Endodermal cell (in vitro differentiated cells): ENCODE measurements around the gene BYSL. TPM values are rescaled to one million over a fixed set of nuclear protein-coding genes. Genes with fewer than 3 reads are reported as not detected.

Experiments
- DNase-seq: peaks from one replicate; pipeline ENCODE4 v3.0.0-alpha.2; 2017
- H3K27ac ChIP-seq: 2 replicates; pipeline ENCODE4 v1.5.1; 2013; ENCODE audit warnings: mild to moderate bottlenecking, low read depth, low read length, moderate library complexity
- H3K27me3 ChIP-seq: 2 replicates; pipeline ENCODE4 v1.6.1; 2013; ENCODE audit warnings: mild to moderate bottlenecking, low read length, moderate library complexity; ENCODE audit not compliant: insufficient read depth, control insufficient read depth, poor library complexity, severe bottlenecking
- H3K36me3 ChIP-seq: 2 replicates; pipeline ENCODE4 v1.7.0; 2013; ENCODE audit warnings: mild to moderate bottlenecking, low read length, moderate library complexity; ENCODE audit not compliant: control insufficient read depth, insufficient read depth
- H3K4me1 ChIP-seq: one replicate; pipeline ENCODE4 v1.7.0; 2013; ENCODE audit warnings: low read length; ENCODE audit not compliant: control insufficient read depth, insufficient read depth
- H3K4me3 ChIP-seq: 2 replicates; pipeline ENCODE4 v1.5.1; 2013; ENCODE audit warnings: mild to moderate bottlenecking, low read length, moderate library complexity
- H3K9ac ChIP-seq: 2 replicates; pipeline ENCODE4 v1.6.1; 2013; ENCODE audit warnings: mild to moderate bottlenecking, low read length, moderate library complexity; ENCODE audit not compliant: poor library complexity, severe bottlenecking; ENCODE audit errors: extremely low read depth
- H3K9me3 ChIP-seq: 2 replicates; pipeline ENCODE4 v1.6.1; 2013; ENCODE audit warnings: mild to moderate bottlenecking, low read length, moderate library complexity; ENCODE audit not compliant: control insufficient read depth
- H3K27ac Mint-ChIP-seq: 2 replicates; pipeline ENCODE4 v1.8.0; 2020; ENCODE audit warnings: mixed read lengths
- H3K27me3 Mint-ChIP-seq: 2 replicates; pipeline ENCODE4 v1.8.0; 2021; ENCODE audit warnings: mild to moderate bottlenecking, mixed read lengths; ENCODE audit not compliant: insufficient read depth
- H3K36me3 Mint-ChIP-seq: 2 replicates; pipeline ENCODE4 v1.8.0; 2020; ENCODE audit warnings: low read depth, mixed read lengths
- H3K4me1 Mint-ChIP-seq: 2 replicates; pipeline ENCODE4 v1.8.0; 2020; ENCODE audit warnings: mixed read lengths
- H3K4me3 Mint-ChIP-seq: 2 replicates; pipeline ENCODE4 v1.8.0; 2020; ENCODE audit warnings: mild to moderate bottlenecking, moderate library complexity, mixed read lengths
- H3K9me3 Mint-ChIP-seq: 2 replicates; pipeline ENCODE4 v1.8.0; 2020; ENCODE audit warnings: mild to moderate bottlenecking, mixed read lengths
- CTCF ChIP-seq: fragments of 200-600 bp; sonication (generic); conservative IDR thresholded peaks from 2 replicates; pipeline ENCODE4 v1.5.0; 2021; ENCODE audit warnings: antibody characterized with exemption, mild to moderate bottlenecking
- WGBS, 2 experiments: methylation state at CpG; one replicate each; pipeline versions ENCODE4 v1.1.5 to v1.1.7; 2013; ENCODE audit warnings: missing lambda C conversion rate in 2 of 2, mixed read lengths in 1 of 2; ENCODE audit not compliant: insufficient coverage in 1 of 2, insufficient read length in 1 of 2; 5-methylcytosine and 5-hydroxymethylcytosine counted together
- total RNA-seq, 2 donors: library from RNA; stranded (reverse); fragmentation: NEBNext Ultra II Directional in 1 of 2; extraction: Animal tissue kit (Norgen Biotek cat#: 25700) in 1 of 2; gene quantifications; 2 replicates in 1 of 2; 3 replicates in 1 of 2; pipeline ENCODE4 v1.2.1, GENCODE V29; 2021

Gene BYSL
- total RNA-seq, 2 donors from 2014 or later: 29.4 to 36.3 TPM

GRCh38 chr6:41938590-41939175 is 17.4 kb downstream of the BYSL start:
- H3K4me1 ChIP-seq: peaks cover 3% of the 10 kb centered on the region
- peak; percentile 50 for DNase-seq
- H3K4me3 ChIP-seq: no peak overlapping the region
- no peaks in the 10 kb centered on the region for H3K9me3 Mint-ChIP-seq
- H3K27me3 ChIP-seq: no peaks in the 10 kb centered on the region
- peaks cover 10% of the 10 kb centered on the region for H3K36me3 Mint-ChIP-seq
- peaks cover 14% of the 10 kb centered on the region for H3K27me3 Mint-ChIP-seq
- no peak for TF ChIP-seq CTCF
- H3K4me1 Mint-ChIP-seq: peaks cover 24% of the 10 kb centered on the region
- peak overlapping the region; percentile 11 for H3K27ac Mint-ChIP-seq
- H3K9me3 ChIP-seq: no peaks in the 10 kb centered on the region
- H3K27ac ChIP-seq: no peak overlapping the region
- 78 to 82% methylated on average over 4 to 5 of the region's 5 CpGs for WGBS, 2 experiments
- H3K36me3 ChIP-seq: peaks cover 26% of the 10 kb centered on the region
- no peak overlapping the region for H3K9ac ChIP-seq
- H3K4me3 Mint-ChIP-seq: no peak overlapping the region

- H3K9me3 ChIP-seq: no peaks in the 10 kb centered on the region
Measured at GRCh38 chr6:41939176-41939847, 18.0 kb downstream of the BYSL start.

More at GRCh38 chr6:41939176-41939847, 18.0 kb downstream of the BYSL start:
- no peak for TF ChIP-seq CTCF
- Mint-ChIP-seq H3K27ac (peak overlapping the region; percentile 11), H3K36me3 (peaks cover 5% of the 10 kb centered on the region), H3K4me3 (peak overlapping the region; percentile 69), H3K4me1 (peaks cover 24% of the 10 kb centered on the region), H3K27me3 (peaks cover 14% of the 10 kb centered on the region), H3K9me3 (no peaks in the 10 kb centered on the region)
- H3K27me3 ChIP-seq: no peaks in the 10 kb centered on the region
- peak; percentile 92 for DNase-seq
- H3K4me1 ChIP-seq: peaks cover 3% of the 10 kb centered on the region
- no peak overlapping the region for H3K9ac ChIP-seq
- peaks cover 21% of the 10 kb centered on the region for H3K36me3 ChIP-seq
- H3K27ac ChIP-seq: no peak overlapping the region
- H3K4me3 ChIP-seq: peak overlapping the region; percentile 85
- 10 to 33% methylated on average over 2 to 11 of the region's 11 CpGs for WGBS, 2 experiments
